ENCODE data around the gene LIMCH1.

DNA sequence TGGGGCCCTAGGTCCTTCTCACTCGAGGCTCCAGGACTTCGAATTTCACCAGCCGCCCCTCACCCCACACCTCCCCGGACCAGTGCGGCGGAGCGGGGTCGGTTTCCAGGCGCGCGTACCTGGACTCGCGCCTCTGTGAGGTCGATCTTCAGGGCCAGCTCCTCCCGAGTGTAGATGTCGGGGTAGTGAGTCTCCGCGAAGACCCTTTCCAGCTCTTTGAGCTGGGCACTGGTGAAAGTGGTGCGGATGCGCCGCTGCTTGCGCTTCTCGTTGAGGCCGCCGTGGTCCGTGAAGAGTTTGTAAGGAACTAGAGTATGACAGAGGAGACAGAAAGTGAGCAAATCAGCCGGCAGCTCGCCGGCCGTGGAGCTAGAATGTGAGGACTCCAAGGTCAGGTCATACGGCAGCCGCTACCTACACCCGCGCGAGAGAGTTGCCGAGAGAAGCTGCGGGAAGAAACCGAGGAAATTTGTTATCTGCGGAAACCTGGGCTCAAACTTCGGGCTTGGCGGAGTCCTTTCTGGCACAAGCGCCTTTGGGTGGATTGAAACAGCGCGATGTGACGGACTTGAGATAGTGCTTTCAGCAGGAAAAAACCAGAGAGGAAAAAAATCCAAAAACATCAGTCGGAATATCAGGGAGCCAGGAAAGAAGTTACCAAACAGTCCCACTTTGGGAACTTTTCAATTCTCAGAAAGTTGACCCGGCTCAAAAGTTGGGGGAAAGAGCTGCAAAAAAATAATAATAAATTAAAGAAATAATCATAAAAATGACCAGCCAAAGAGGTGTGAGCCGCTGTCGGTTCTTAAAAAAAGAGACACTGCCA, 209.5 kb downstream of the LIMCH1 start:
- TF ChIP-seq, protein P1, sequence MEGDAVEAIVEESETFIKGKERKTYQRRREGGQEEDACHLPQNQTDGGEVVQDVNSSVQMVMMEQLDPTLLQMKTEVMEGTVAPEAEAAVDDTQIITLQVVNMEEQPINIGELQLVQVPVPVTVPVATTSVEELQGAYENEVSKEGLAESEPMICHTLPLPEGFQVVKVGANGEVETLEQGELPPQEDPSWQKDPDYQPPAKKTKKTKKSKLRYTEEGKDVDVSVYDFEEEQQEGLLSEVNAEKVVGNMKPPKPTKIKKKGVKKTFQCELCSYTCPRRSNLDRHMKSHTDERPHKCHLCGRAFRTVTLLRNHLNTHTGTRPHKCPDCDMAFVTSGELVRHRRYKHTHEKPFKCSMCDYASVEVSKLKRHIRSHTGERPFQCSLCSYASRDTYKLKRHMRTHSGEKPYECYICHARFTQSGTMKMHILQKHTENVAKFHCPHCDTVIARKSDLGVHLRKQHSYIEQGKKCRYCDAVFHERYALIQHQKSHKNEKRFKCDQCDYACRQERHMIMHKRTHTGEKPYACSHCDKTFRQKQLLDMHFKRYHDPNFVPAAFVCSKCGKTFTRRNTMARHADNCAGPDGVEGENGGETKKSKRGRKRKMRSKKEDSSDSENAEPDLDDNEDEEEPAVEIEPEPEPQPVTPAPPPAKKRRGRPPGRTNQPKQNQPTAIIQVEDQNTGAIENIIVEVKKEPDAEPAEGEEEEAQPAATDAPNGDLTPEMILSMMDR (IDR thresholded peaks at IDR 0.05), result no peak
- no peak for TF ChIP-seq POLR2A (IDR thresholded peaks at IDR 0.05)
